ENCODE measurements around the gene ADM2. TPM values are rescaled to one million over a fixed set of nuclear protein-coding genes. Genes with fewer than 3 reads are reported as not detected.

ADM2 gene
- polyA plus RNA-seq, 4 donors = 2.2 to 14.7 (median 8.7) TPM

DNA sequence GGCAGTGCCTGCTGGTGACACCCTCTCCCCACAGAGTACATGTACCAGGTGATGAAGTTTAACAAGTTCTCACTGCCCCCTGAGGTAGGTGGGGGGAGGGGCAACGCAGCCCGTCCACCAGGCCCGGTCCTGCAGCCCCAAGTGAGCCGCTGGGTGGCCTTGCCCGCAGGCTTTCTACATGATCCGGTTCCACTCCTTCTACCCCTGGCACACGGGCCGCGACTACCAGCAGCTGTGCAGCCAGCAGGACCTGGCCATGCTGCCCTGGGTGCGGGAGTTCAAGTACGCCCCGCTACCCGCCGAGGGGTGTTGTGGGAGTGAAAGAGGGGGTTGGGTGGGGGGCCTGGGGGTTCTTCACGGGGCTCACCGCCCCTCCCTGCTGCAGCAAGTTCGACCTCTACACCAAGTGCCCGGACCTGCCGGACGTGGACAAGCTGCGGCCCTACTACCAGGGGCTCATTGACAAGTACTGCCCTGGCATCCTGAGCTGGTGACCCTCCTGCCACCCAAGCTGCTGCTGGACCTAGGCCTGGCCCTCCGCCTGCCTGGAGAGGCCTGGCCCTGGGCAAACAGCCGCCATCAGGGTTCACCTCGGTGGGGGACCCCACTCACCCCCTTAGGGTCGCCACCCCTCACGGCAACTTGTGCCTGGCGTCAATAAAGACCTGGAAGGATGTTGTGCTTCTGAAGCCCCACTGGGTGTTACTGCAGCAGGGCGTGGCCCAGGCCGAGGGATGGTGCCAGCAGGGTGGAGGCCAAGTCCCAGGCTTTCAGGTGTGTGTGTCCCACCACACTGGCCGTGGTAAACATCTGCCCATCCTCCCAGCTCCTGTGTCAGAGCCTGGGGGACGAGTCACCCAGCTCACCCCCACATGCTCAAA lies 8.3 kb downstream of the ADM2 start:
- no peaks in the 10 kb centered on the region for H3K27me3 ChIP-seq (ENCODE audit: control insufficient read depth in 3 of 3, insufficient read depth in 3 of 3, low read length in 3 of 3)
- no peak for FAIRE-seq
- H3K4me1 ChIP-seq (ENCODE audit: control insufficient read depth in 3 of 3, insufficient read depth in 2 of 3, low read depth in 1 of 3, low read length in 2 of 3) = peaks cover 0 to 8% (median 0%) of the 10 kb centered on the region in 3 donors
- 77 to 84% (median 81%) methylated on average over 29 to 31 of the region's 31 CpGs for WGBS, 3 donors
- H3K36me3 ChIP-seq (ENCODE audit: control insufficient read depth in 3 of 3, insufficient read depth in 2 of 3, low read depth in 1 of 3, low read length in 3 of 3) = no peaks in the 10 kb centered on the region
- H3K4me3 ChIP-seq (ENCODE audit: low read depth in 1 of 3, low read length in 3 of 3) = no peak overlapping the region
- H3K9me3 ChIP-seq (ENCODE audit: control insufficient read depth in 2 of 2, insufficient read depth in 1 of 2, low read depth in 1 of 2, low read length in 1 of 2) = no peaks in the 10 kb centered on the region
- DNase-seq = no peak
- H3K27ac ChIP-seq (ENCODE audit: low read depth in 1 of 3, low read length in 2 of 3) = no peak overlapping the region

DNA sequence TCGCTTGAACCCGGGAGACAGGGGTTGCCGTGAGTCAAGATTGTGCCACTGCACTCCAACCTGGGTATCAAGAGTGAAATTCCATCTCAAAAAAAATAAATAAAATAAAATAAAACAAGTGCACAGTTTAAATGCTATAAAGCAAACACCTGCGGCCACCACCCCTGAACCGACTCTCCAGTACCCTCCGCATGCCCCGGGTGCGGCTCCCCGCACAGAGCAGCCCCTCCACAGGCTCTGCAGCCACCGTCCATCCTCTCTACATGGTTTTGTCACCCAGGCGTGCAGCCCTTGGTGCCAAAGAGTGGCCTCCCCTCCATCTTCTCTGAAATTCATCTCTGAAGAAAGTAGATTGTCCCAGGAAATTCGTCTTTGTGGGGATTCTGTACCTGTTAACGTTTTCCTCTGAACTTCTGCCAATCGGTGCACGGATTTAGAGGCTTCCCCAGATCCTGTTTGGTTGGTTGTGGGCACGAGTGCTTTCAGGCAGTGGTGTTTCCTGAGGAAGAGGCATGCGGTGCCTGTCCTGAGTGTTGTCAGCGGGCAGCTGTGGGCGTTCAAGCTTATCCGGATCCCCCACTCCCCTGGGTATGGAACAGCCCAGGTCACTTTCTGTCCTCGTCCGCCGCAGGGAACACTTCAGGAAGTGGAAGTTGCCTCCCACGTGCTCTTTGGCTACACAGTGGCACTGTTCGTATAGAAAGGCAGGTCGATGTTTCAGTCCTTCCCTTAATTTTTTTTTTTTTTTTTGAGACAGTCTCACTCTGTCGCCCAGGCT lies 9.4 kb downstream of the ADM2 start:
- no peak for DNase-seq
- FAIRE-seq = no peak
- WGBS, 3 donors = 65 to 70% (median 67%) methylated on average over 27 of the region's 27 CpGs

DNA sequence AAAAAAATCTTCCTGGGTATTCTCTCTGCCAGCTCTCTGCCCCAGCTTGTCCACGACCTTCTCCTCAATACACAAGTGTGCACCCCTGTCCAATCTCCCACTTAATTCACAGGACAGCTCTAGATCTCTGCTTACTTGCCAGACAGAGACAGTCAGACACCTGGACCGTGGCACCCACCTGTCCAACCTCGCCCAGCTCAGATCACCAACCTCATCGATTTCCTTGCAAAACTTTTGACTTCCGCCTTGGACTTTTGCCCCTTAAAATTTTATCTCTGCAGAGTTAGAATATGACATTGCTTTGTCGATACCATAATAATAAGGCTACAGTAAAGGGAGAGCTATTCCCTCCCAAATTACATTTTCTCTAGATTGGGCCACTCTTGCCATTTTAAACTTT lies 15.8 kb downstream of the ADM2 start:
- DNase-seq = peak; percentile 54 to 89
- Histone ChIP-seq H3K9me3 (ENCODE audit: control insufficient read depth in 2 of 2, insufficient read depth in 1 of 2, low read depth in 1 of 2, low read length in 1 of 2) (no peaks in the 10 kb centered on the region), H3K4me3 (ENCODE audit: low read depth in 1 of 3, low read length in 3 of 3) (no peak overlapping the region), H3K4me1 (ENCODE audit: control insufficient read depth in 3 of 3, insufficient read depth in 2 of 3, low read depth in 1 of 3, low read length in 2 of 3) (peaks cover 0 to 17% (median 0%) of the 10 kb centered on the region in 3 donors), H3K36me3 (ENCODE audit: control insufficient read depth in 3 of 3, insufficient read depth in 2 of 3, low read depth in 1 of 3, low read length in 3 of 3) (peaks cover 0 to 2% (median 0%) of the 10 kb centered on the region in 3 donors), H3K27me3 (ENCODE audit: control insufficient read depth in 3 of 3, insufficient read depth in 3 of 3, low read length in 3 of 3) (no peaks in the 10 kb centered on the region), H3K27ac (ENCODE audit: low read depth in 1 of 3, low read length in 2 of 3) (peak overlapping the region in 2 of 3 donors; percentile 48 to 55)
- FAIRE-seq = no peak
- WGBS, 3 donors = 12 to 61% (median 39%) methylated on average over 6 of the region's 6 CpGs

More for the DNA sequence above, 9.4 kb downstream of the ADM2 start:
- H3K4me3 ChIP-seq (ENCODE audit: low read depth in 1 of 3, low read length in 3 of 3) = no peak overlapping the region
- H3K9me3 ChIP-seq (ENCODE audit: control insufficient read depth in 2 of 2, insufficient read depth in 1 of 2, low read depth in 1 of 2, low read length in 1 of 2) = no peaks in the 10 kb centered on the region
- no peaks in the 10 kb centered on the region for H3K4me1 ChIP-seq (ENCODE audit: control insufficient read depth in 3 of 3, insufficient read depth in 2 of 3, low read depth in 1 of 3, low read length in 2 of 3)
- no peaks in the 10 kb centered on the region for H3K36me3 ChIP-seq (ENCODE audit: control insufficient read depth in 3 of 3, insufficient read depth in 2 of 3, low read depth in 1 of 3, low read length in 3 of 3)
- no peak overlapping the region for H3K27ac ChIP-seq (ENCODE audit: low read depth in 1 of 3, low read length in 2 of 3)
- no peaks in the 10 kb centered on the region for H3K27me3 ChIP-seq (ENCODE audit: control insufficient read depth in 3 of 3, insufficient read depth in 3 of 3, low read length in 3 of 3)

DNA sequence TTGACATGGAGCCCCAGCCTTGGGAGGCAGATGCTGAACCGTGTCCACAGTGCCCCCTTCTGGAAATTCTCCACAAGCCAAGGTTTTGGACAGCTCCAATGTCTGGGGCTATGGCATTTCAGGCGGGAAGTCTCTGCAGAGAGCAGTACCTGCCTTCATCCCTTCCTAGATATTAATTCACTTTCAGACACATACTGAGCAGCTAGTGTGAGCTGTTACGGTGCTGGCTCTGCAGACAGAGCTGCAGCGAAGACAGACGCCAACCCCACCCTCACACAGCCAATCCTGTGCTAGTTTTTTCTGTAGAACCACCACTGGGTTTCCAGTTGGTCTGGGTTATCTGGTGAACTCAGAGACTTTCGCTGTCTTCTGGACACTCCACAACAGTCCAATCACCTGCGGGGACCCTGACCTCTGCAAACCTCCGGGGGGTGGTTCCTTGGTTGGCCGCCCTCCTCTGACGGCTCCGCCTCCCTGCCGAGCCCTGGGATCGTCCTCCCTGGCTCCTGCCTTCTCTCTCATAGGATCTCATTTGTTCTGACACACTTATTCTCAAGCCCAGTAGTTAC lies 17.1 kb downstream of the ADM2 start:
- peak overlapping the region in 2 of 3 donors; percentile 34 to 47 for H3K27ac ChIP-seq (ENCODE audit: low read depth in 1 of 3, low read length in 2 of 3)

DNA sequence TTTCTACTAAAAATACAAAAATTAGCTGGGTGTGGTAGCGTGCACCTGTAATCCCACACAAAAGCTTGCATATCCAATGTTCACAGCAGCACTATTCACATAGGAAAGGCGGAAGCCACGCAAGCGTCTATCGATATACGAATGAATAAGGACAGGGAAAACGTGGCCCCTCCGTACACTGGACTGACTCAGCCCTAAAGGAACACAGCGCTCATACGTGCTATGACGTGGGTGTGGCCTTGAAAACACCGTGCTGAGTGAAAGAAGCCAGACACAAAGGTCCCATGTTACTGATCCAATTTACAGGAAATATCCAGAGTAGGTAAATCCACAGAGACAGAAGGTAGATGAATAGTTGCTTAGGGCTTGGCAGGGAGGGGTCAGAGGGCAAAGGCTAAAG lies 19.1 kb downstream of the ADM2 start:
- WGBS, 3 donors = 82 to 89% (median 83%) methylated on average over 12 of the region's 12 CpGs
- DNase-seq = peak in 1 of 2 donors; percentile 23
- peaks cover 6 to 29% (median 6%) of the 10 kb centered on the region in 3 donors for H3K36me3 ChIP-seq (ENCODE audit: control insufficient read depth in 3 of 3, insufficient read depth in 2 of 3, low read depth in 1 of 3, low read length in 3 of 3)

More for the DNA sequence above, 17.1 kb downstream of the ADM2 start:
- H3K27me3 ChIP-seq (ENCODE audit: control insufficient read depth in 3 of 3, insufficient read depth in 3 of 3, low read length in 3 of 3) = no peaks in the 10 kb centered on the region
- 1 to 10% (median 8%) methylated on average over 13 of the region's 13 CpGs for WGBS, 3 donors
- FAIRE-seq = no peak
- peaks cover 0 to 17% (median 0%) of the 10 kb centered on the region in 3 donors for H3K4me1 ChIP-seq (ENCODE audit: control insufficient read depth in 3 of 3, insufficient read depth in 2 of 3, low read depth in 1 of 3, low read length in 2 of 3)
- peaks cover 3 to 15% (median 3%) of the 10 kb centered on the region in 3 donors for H3K36me3 ChIP-seq (ENCODE audit: control insufficient read depth in 3 of 3, insufficient read depth in 2 of 3, low read depth in 1 of 3, low read length in 3 of 3)
- H3K9me3 ChIP-seq (ENCODE audit: control insufficient read depth in 2 of 2, insufficient read depth in 1 of 2, low read depth in 1 of 2, low read length in 1 of 2) = no peaks in the 10 kb centered on the region
- no peak overlapping the region for H3K4me3 ChIP-seq (ENCODE audit: low read depth in 1 of 3, low read length in 3 of 3)
- DNase-seq = peak; percentile 84 to 87

DNA sequence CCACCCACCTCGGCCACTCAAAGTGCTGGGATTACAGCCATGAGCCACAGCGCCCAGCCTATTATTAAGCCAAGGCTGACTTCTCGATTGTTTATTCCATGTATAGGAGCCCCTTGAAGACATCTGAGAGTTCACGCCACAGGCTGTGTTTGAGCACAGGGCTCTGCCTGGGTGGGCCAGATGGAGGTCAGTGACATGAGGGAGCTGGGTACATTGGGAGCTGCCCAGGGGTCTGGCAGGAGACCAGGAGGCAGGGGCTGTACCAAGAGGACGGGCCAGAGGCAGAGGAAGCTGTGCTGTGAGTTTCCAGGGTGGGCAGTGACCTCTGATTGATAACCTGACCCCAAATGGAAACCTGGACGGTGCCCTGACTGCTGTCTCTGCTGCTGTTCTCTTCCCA lies 20.8 kb downstream of the ADM2 start:
- no peaks in the 10 kb centered on the region for H3K27me3 ChIP-seq (ENCODE audit: control insufficient read depth in 3 of 3, insufficient read depth in 3 of 3, low read length in 3 of 3)
- DNase-seq (no peak), FAIRE-seq (no peak)
- peaks cover 6 to 39% (median 6%) of the 10 kb centered on the region in 3 donors for H3K36me3 ChIP-seq (ENCODE audit: control insufficient read depth in 3 of 3, insufficient read depth in 2 of 3, low read depth in 1 of 3, low read length in 3 of 3)
- H3K4me1 ChIP-seq (ENCODE audit: control insufficient read depth in 3 of 3, insufficient read depth in 2 of 3, low read depth in 1 of 3, low read length in 2 of 3) = peaks cover 0 to 23% (median 0%) of the 10 kb centered on the region in 3 donors
- 82 to 84% (median 83%) methylated on average over 6 of the region's 6 CpGs for WGBS, 3 donors
- H3K9me3 ChIP-seq (ENCODE audit: control insufficient read depth in 2 of 2, insufficient read depth in 1 of 2, low read depth in 1 of 2, low read length in 1 of 2) = no peaks in the 10 kb centered on the region
- H3K27ac ChIP-seq (ENCODE audit: low read depth in 1 of 3, low read length in 2 of 3) = no peak overlapping the region
- no peak overlapping the region for H3K4me3 ChIP-seq (ENCODE audit: low read depth in 1 of 3, low read length in 3 of 3)

More for the DNA sequence above, 19.1 kb downstream of the ADM2 start:
- FAIRE-seq = no peak
- Histone ChIP-seq H3K27ac (ENCODE audit: low read depth in 1 of 3, low read length in 2 of 3) (no peak overlapping the region), H3K4me1 (ENCODE audit: control insufficient read depth in 3 of 3, insufficient read depth in 2 of 3, low read depth in 1 of 3, low read length in 2 of 3) (peaks cover 0 to 17% (median 0%) of the 10 kb centered on the region in 3 donors), H3K4me3 (ENCODE audit: low read depth in 1 of 3, low read length in 3 of 3) (no peak overlapping the region), H3K9me3 (ENCODE audit: control insufficient read depth in 2 of 2, insufficient read depth in 1 of 2, low read depth in 1 of 2, low read length in 1 of 2) (no peaks in the 10 kb centered on the region), H3K27me3 (ENCODE audit: control insufficient read depth in 3 of 3, insufficient read depth in 3 of 3, low read length in 3 of 3) (no peaks in the 10 kb centered on the region)

DNA sequence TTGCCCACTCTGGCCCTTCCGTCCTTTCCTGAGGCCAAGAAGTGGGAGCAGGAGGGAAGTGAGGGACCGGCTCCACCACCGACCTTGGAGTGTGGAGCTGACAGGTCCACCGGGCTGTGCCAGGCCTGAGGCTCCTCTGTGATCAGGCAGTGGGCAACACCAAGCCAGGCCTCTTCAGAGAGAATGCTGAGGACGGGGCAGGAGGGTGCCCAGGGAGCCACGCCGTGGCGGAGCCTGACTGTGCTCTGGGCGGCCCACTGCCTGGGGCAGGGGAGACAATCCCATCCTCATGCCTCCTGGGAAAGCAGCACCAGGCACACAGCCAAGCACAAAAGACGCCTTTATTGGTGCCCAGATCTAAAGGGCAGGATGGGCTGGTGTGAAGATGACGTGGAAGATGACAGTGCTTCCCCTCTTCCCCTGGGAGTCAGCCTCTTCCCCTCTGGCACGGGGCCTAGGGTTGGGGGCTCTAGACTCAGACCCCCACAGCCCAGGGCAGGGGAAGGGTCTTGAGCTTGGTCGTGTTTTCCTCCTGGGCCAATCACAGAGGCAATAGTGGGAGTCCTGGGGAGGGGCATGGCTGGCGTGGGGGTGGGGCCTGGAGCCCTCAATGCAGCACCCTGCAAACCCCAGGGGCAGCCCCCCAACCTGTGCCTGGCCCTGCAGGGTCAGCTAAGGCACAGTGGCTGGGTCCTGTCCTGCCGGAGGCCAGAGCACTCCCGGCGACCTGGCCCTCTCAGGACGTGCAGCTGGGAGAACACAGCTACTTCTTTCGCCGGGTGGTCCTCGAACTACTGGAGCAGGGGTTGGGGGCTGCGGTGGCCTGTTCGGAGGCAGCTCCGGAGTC lies 21.5 kb downstream of the ADM2 start:
- DNase-seq = no peak
- H3K4me3 ChIP-seq (ENCODE audit: low read depth in 1 of 3, low read length in 3 of 3) = no peak overlapping the region
- H3K36me3 ChIP-seq (ENCODE audit: control insufficient read depth in 3 of 3, insufficient read depth in 2 of 3, low read depth in 1 of 3, low read length in 3 of 3) = peaks cover 6 to 39% (median 6%) of the 10 kb centered on the region in 3 donors
- H3K27ac ChIP-seq (ENCODE audit: low read depth in 1 of 3, low read length in 2 of 3) = no peak overlapping the region
- WGBS, 3 donors = 85 to 89% (median 88%) methylated on average over 23 to 24 of the region's 24 CpGs
- no peak for FAIRE-seq
- no peaks in the 10 kb centered on the region for H3K9me3 ChIP-seq (ENCODE audit: control insufficient read depth in 2 of 2, insufficient read depth in 1 of 2, low read depth in 1 of 2, low read length in 1 of 2)
- no peaks in the 10 kb centered on the region for H3K27me3 ChIP-seq (ENCODE audit: control insufficient read depth in 3 of 3, insufficient read depth in 3 of 3, low read length in 3 of 3)
- peaks cover 0 to 18% (median 0%) of the 10 kb centered on the region in 3 donors for H3K4me1 ChIP-seq (ENCODE audit: control insufficient read depth in 3 of 3, insufficient read depth in 2 of 3, low read depth in 1 of 3, low read length in 2 of 3)

Measured in small intestine (tissue), 7 donors.